ENCODE results near the gene MKS1.
A peak's percentile ranks its signal among the peaks of the same experiment; 100 is the strongest.

The MKS1 gene

DNA sequence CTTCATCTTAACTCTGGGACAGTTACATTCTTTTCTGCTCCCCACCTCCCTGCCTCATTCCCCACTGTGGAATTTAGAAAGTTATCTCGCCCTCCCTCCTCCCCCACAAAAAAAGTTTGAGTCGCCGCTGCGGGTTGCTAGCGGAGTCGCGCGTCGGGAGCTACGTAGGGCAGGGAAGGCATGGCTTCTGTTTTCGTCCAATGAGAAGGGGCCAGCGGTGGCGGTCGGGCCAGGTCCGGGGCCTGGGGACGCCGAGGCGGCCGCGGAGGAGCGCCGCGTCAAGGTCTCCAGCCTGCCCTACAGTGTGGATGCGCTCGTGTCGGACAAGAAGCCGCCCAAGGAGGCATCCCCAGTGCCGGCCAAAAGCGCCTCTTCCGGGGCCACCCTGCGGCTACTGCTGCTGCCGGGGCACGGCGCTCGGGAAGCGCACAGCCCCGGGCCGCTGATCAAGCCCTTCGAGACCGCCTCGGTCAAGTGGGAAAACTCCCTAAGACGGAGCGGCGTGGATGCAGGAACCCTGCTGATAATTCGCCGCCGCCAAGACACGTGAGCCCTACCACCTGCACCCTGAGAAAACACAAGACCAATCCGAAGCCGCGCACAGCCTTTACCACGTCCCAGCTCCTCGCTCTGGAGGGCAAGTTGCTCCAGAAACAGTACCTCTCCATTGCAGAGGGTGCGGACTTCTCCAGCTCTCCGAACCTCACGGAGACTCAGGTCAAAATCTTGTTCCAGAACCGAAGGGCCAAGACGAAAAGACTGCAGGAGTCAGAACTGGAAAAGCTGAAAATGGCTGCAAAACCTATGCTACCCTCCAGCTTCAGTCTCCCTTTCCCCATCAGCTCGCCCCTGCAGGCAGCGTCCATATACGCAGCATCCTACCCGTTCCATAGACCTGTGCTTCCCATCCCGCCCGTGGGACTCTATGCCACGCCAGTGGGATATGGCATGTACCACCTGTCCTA, 61.9 kb downstream of the MKS1 start:
- peak; percentile 65 for DNase-seq
